ENCODE data around the gene MCL1.

GRCh38 chr1:150558303-150558704 lies 21.1 kb downstream of the MCL1 start:
- no peak for TF ChIP-seq CTCF (IDR thresholded peaks at IDR 0.05)
- no peak for TF ChIP-seq EP300 (IDR thresholded peaks at IDR 0.05)
- no peak for TF ChIP-seq POLR2A (IDR thresholded peaks at IDR 0.05)
- TF ChIP-seq POLR2AphosphoS5 (IDR thresholded peaks at IDR 0.05): no peak

All from sigmoid colon (tissue), 4 donors.